ENCODE measurements around the gene CCDC70. TPM values are rescaled to one million over a fixed set of nuclear protein-coding genes. Genes with fewer than 3 reads are reported as not detected.

CCDC70 gene
- total and polyA plus RNA-seq, 2 of the 8 experiments (the other 6 are each of a cell fraction or from before 2014, with no cell fraction given), result not detected

GRCh38 chr13:51844862-51845573, 16.8 kb upstream of the CCDC70 start, which contains the start of gene TMEM272 (continued):
- TF ChIP-seq KDM4A (IDR thresholded peaks at IDR 0.05; ENCODE audit: low read depth, low read length, severe bottlenecking), result peak; percentile 34
- no peak for TF ChIP-seq CBX5 (IDR thresholded peaks at IDR 0.05; ENCODE audit: low read depth, low read length)
- no peak for TF ChIP-seq ASH2L (IDR thresholded peaks at IDR 0.05; ENCODE audit: low read length)
- peak; percentile 84 for TF ChIP-seq E2F6 (IDR thresholded peaks at IDR 0.05)
- TF ChIP-seq SIN3A (conservative IDR thresholded peaks at IDR 0.05 in 1 of 2, IDR thresholded peaks at IDR 0.05 in 1 of 2; ENCODE audit: low read depth in 1 of 2, low read length in 2 of 2), result 0 out of 4 replicates have a peak, but pooled peaks of 1 of the 2 experiments have one; percentile 38
- TF ChIP-seq TEAD4 (IDR thresholded peaks at IDR 0.05; ENCODE audit: low read depth, low read length), result 0 out of 2 replicates have a peak, but pooled peaks have one; percentile 6
- TF ChIP-seq PHF8 (conservative IDR thresholded peaks at IDR 0.05; ENCODE audit: low read depth, low read length), result no peak
- TF ChIP-seq CTBP2 (IDR thresholded peaks at IDR 0.05; ENCODE audit: borderline replicate concordance, insufficient read depth, insufficient read length, low read length), result peak; percentile 51
- TF ChIP-seq YY1 (IDR thresholded peaks at IDR 0.05; ENCODE audit: low read depth, low read length), result peak; percentile 96

Measured in H1 (cell line).